ENCODE data around the gene RXRG.

Gene RXRG

DNA sequence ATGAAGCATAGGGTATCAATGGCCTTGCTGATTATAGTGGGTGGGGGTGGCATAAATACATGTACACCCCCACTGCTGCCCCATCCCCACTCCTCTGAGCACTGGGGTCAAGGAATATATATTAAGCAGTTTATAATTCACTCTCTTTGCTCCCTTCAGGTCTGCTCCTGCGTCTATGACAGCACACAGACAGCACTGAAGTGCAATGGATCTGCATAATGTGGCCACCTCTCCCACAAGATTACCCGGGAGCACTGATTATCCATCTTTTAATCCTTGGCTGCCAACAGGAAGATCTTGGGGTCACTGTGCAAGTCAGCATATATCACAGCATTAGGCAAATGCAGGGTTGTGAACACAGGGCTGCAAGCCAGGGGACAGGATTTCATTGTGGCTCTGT, 19.3 kb downstream of the RXRG start:
- Histone ChIP-seq H3K9me3 (ENCODE audit: severe bottlenecking) (no peaks in the 10 kb centered on the region), H3K27me3 (ENCODE audit: insufficient read depth, poor library complexity, severe bottlenecking) (no peaks in the 10 kb centered on the region), H3K4me3 (ENCODE audit: severe bottlenecking) (no peak overlapping the region), H3K27ac (ENCODE audit: poor library complexity, severe bottlenecking) (no peak overlapping the region), H3K4me1 (ENCODE audit: insufficient read depth, poor library complexity, severe bottlenecking) (no peaks in the 10 kb centered on the region), H3K36me3 (ENCODE audit: low read depth) (no peaks in the 10 kb centered on the region)
- DNase-seq (ENCODE audit: low spot score): no peak
- TF ChIP-seq, protein P1, sequence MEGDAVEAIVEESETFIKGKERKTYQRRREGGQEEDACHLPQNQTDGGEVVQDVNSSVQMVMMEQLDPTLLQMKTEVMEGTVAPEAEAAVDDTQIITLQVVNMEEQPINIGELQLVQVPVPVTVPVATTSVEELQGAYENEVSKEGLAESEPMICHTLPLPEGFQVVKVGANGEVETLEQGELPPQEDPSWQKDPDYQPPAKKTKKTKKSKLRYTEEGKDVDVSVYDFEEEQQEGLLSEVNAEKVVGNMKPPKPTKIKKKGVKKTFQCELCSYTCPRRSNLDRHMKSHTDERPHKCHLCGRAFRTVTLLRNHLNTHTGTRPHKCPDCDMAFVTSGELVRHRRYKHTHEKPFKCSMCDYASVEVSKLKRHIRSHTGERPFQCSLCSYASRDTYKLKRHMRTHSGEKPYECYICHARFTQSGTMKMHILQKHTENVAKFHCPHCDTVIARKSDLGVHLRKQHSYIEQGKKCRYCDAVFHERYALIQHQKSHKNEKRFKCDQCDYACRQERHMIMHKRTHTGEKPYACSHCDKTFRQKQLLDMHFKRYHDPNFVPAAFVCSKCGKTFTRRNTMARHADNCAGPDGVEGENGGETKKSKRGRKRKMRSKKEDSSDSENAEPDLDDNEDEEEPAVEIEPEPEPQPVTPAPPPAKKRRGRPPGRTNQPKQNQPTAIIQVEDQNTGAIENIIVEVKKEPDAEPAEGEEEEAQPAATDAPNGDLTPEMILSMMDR (IDR thresholded peaks at IDR 0.05; ENCODE audit: poor library complexity, severe bottlenecking): no peak
- no peak for ATAC-seq (ENCODE audit: low read depth)

DNA sequence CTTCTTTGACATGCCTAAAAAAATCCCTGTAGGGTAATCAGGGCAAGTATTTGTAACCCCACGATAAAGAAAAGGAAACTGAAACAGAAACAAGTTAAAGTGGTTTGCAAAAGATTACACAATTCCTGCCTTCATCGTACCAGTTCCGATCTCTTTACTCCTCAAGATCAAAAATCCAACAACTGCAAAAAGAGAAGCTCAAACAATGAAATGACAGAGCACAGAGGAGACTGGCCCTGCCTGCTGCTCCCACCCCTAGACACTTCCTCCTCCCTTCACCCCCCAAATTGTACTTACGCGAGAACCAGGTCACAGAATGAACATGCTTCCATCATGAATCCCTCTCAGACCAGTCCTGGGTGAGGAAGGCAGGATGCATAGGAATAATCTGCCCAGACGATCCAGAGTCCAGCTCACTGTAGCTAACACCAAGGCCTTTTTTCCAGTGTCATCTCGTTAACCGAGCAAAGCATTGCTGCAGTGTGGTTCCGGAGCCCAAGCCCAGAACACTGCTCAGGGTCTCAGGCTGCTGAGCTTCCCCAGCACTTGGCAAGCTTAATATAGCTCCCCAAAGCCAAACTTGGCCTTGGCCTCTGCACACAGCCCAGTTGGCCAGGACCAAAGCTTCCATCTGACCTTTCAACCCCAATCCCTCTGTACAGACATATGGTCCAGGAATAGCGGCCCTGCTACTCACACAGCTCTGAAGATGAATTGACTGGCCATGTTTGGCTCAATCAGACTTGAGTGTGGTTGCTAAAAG, 20.3 kb downstream of the RXRG start:
- no peak overlapping the region for H3K27ac ChIP-seq (ENCODE audit: poor library complexity, severe bottlenecking)
- no peaks in the 10 kb centered on the region for H3K36me3 ChIP-seq (ENCODE audit: low read depth)
- no peak overlapping the region for H3K4me3 ChIP-seq (ENCODE audit: severe bottlenecking)
- TF ChIP-seq, protein P1 (IDR thresholded peaks at IDR 0.05; ENCODE audit: poor library complexity, severe bottlenecking): no peak
- no peak for ATAC-seq (ENCODE audit: low read depth)
- no peaks in the 10 kb centered on the region for H3K9me3 ChIP-seq (ENCODE audit: severe bottlenecking)
- no peak for DNase-seq (ENCODE audit: low spot score)
- no peaks in the 10 kb centered on the region for H3K27me3 ChIP-seq (ENCODE audit: insufficient read depth, poor library complexity, severe bottlenecking)
- no peaks in the 10 kb centered on the region for H3K4me1 ChIP-seq (ENCODE audit: insufficient read depth, poor library complexity, severe bottlenecking)

DNA sequence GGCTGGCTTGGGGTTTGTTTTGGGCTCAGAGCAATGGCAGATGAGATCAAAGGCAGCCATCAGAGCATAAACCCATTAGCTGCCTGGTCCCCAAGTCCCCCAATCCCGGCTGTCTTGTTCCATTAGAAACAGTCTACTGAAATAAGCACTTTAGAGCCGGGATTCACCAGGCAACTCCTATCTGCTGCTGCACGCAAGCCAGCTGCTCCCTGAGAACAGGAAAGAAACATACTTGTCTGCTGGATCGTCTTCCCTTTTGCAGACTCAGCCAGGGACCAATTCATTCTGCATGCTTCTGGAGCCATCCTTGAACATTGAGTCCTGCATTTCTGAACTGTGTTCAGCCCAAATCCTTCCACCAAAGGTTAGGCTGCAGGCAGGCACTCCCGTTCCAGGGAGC, 21.8 kb downstream of the RXRG start:
- H3K4me3 ChIP-seq (ENCODE audit: severe bottlenecking): no peak overlapping the region
- H3K27me3 ChIP-seq (ENCODE audit: insufficient read depth, poor library complexity, severe bottlenecking): no peaks in the 10 kb centered on the region
- H3K9me3 ChIP-seq (ENCODE audit: severe bottlenecking): no peaks in the 10 kb centered on the region
- H3K36me3 ChIP-seq (ENCODE audit: low read depth): no peaks in the 10 kb centered on the region
- DNase-seq (ENCODE audit: low spot score) (no peak), ATAC-seq (ENCODE audit: low read depth) (no peak)
- TF ChIP-seq, protein P1 (IDR thresholded peaks at IDR 0.05; ENCODE audit: poor library complexity, severe bottlenecking): no peak
- no peak overlapping the region for H3K27ac ChIP-seq (ENCODE audit: poor library complexity, severe bottlenecking)
- H3K4me1 ChIP-seq (ENCODE audit: insufficient read depth, poor library complexity, severe bottlenecking): no peaks in the 10 kb centered on the region

DNA sequence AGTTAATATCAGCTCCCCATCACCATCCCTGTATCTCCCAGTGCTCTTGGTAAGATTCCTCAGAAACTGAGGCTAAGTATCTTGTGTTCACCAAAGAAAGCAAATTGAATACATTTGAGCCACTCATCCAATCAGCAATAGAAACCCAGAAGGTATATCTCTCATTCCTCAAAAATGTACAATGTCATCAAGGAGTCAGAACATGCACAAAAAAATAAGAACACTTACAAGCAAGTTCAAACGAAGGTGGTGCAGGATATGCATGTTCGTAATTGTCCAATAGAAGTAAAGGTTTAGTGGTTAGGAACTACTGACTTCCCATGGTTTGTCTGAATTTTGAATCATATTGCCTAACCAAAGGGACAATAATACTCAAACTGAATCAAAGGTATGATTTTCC, 24.3 kb downstream of the RXRG start:
- no peaks in the 10 kb centered on the region for H3K4me1 ChIP-seq (ENCODE audit: insufficient read depth, poor library complexity, severe bottlenecking)
- no peak overlapping the region for H3K27ac ChIP-seq (ENCODE audit: poor library complexity, severe bottlenecking)
- no peaks in the 10 kb centered on the region for H3K9me3 ChIP-seq (ENCODE audit: severe bottlenecking)
- no peaks in the 10 kb centered on the region for H3K27me3 ChIP-seq (ENCODE audit: insufficient read depth, poor library complexity, severe bottlenecking)
- H3K4me3 ChIP-seq (ENCODE audit: severe bottlenecking): no peak overlapping the region
- TF ChIP-seq, protein P1 (IDR thresholded peaks at IDR 0.05; ENCODE audit: poor library complexity, severe bottlenecking): no peak
- no peak for DNase-seq (ENCODE audit: low spot score)
- no peak for ATAC-seq (ENCODE audit: low read depth)
- H3K36me3 ChIP-seq (ENCODE audit: low read depth): no peaks in the 10 kb centered on the region

DNA sequence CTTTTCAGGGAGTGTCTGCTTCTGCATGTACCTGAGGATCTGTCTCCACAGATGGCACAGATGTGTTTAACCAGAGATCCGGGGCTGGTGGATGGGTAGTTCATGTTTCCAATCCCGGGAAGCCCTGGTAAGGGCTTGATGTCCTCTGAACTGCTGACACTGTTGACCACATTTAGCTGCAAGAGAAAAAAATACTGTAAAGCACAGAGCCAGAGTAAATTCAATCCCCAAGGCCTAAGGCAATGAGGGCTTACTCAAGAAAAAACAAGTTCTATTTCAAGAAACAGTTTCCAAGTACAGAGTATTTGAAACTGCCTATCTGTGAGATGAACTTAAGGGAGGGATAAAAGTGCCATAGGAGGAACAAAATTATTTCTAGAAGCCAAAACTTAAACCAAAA, 25.1 kb downstream of the RXRG start:
- no peaks in the 10 kb centered on the region for H3K27me3 ChIP-seq (ENCODE audit: insufficient read depth, poor library complexity, severe bottlenecking)
- no peaks in the 10 kb centered on the region for H3K36me3 ChIP-seq (ENCODE audit: low read depth)
- DNase-seq (ENCODE audit: low spot score): no peak
- no peaks in the 10 kb centered on the region for H3K9me3 ChIP-seq (ENCODE audit: severe bottlenecking)
- no peak overlapping the region for H3K27ac ChIP-seq (ENCODE audit: poor library complexity, severe bottlenecking)
- TF ChIP-seq, protein P1 (IDR thresholded peaks at IDR 0.05; ENCODE audit: poor library complexity, severe bottlenecking): no peak
- no peak overlapping the region for H3K4me3 ChIP-seq (ENCODE audit: severe bottlenecking)
- no peaks in the 10 kb centered on the region for H3K4me1 ChIP-seq (ENCODE audit: insufficient read depth, poor library complexity, severe bottlenecking)
- ATAC-seq (ENCODE audit: low read depth): no peak

Measured in RWPE2 (cell line).